SK-N-MC (cell line): ENCODE results near the gene GABRG3.

ENCODE experiments used
- DNase-seq: peaks from one replicate; pipeline ENCODE4 v3.0.0-alpha.2; 2011; ENCODE audit warnings: low read depth, low spot score
- H3K27ac ChIP-seq: fragments of 200-600 bp; sonication (generic); 2 replicates; pipeline ENCODE4 v1.5.1; 2016; ENCODE audit warnings: mixed run types
- H3K36me3 ChIP-seq: fragments of 200-600 bp; sonication (generic); 2 replicates; pipeline ENCODE4 v1.6.1; 2017; ENCODE audit warnings: antibody characterized with exemption, low read length, mixed read lengths; ENCODE audit not compliant: insufficient read depth
- H3K4me3 ChIP-seq: fragments of 200-600 bp; sonication (generic); 2 replicates; pipeline ENCODE4 v1.5.1; 2016
- H3K9ac ChIP-seq: fragments of 200-600 bp; sonication (generic); 2 replicates; pipeline ENCODE4 v1.8.0; 2017; ENCODE audit warnings: mixed run types, mixed read lengths; ENCODE audit not compliant: insufficient read length
- H3K9me3 ChIP-seq: fragments of 200-600 bp; sonication (generic); 2 replicates; pipeline ENCODE4 v1.6.1; 2017; ENCODE audit warnings: low read depth, mild to moderate bottlenecking, antibody characterized with exemption, low read length, moderate library complexity, mixed read lengths
- EZH2 ChIP-seq: fragments of 200-600 bp; sonication (generic); IDR thresholded peaks from one replicate; pipeline ENCODE4 v1.6.1; 2017; ENCODE audit warnings: antibody characterized with exemption
- FOXP2 ChIP-seq: optimal IDR thresholded peaks from 2 replicates; pipeline ENCODE3; 2011; ENCODE audit warnings: mild to moderate bottlenecking, moderate library complexity; ENCODE audit not compliant: insufficient read depth; ENCODE audit errors: extremely low read length, control extremely low read depth
- POLR2AphosphoS5 ChIP-seq: IDR thresholded peaks from 2 replicates; pipeline ENCODE4 v1.6.1; 2012; ENCODE audit warnings: mild to moderate bottlenecking, low read depth, low read length, borderline replicate concordance

Gene GABRG3

GRCh38 chr15:27328608-27329007 is 357.6 kb downstream of the GABRG3 start:
- Histone ChIP-seq H3K9me3 (no peaks in the 10 kb centered on the region), H3K36me3 (no peaks in the 10 kb centered on the region), H3K4me3 (no peak overlapping the region), H3K9ac (no peak overlapping the region), H3K27ac (no peak overlapping the region)
- DNase-seq, result no peak
- TF ChIP-seq EZH2 (no peak), FOXP2 (no peak), POLR2AphosphoS5 (no peak)

GRCh38 chr15:27330326-27330725 is 359.3 kb downstream of the GABRG3 start:
- DNase-seq, result no peak
- Histone ChIP-seq H3K9ac (no peak overlapping the region), H3K36me3 (no peaks in the 10 kb centered on the region), H3K4me3 (no peak overlapping the region), H3K27ac (no peak overlapping the region), H3K9me3 (no peaks in the 10 kb centered on the region)
- TF ChIP-seq FOXP2, result no peak
- TF ChIP-seq EZH2, result no peak
- TF ChIP-seq POLR2AphosphoS5, result no peak

GRCh38 chr15:27336676-27337075 is 365.7 kb downstream of the GABRG3 start:
- Histone ChIP-seq H3K27ac (no peak overlapping the region), H3K4me3 (no peak overlapping the region), H3K36me3 (no peaks in the 10 kb centered on the region), H3K9ac (no peak overlapping the region), H3K9me3 (no peaks in the 10 kb centered on the region)
- TF ChIP-seq POLR2AphosphoS5 (no peak), EZH2 (no peak), FOXP2 (no peak)
- DNase-seq, result no peak

GRCh38 chr15:27339138-27339537 is 368.2 kb downstream of the GABRG3 start:
- no peak for TF ChIP-seq FOXP2
- TF ChIP-seq EZH2, result no peak
- no peak for TF ChIP-seq POLR2AphosphoS5
- no peak overlapping the region for H3K9ac ChIP-seq
- no peak overlapping the region for H3K4me3 ChIP-seq
- no peaks in the 10 kb centered on the region for H3K9me3 ChIP-seq
- no peaks in the 10 kb centered on the region for H3K36me3 ChIP-seq
- H3K27ac ChIP-seq, result no peak overlapping the region
- no peak for DNase-seq

GRCh38 chr15:27341780-27342343 is 370.9 kb downstream of the GABRG3 start:
- Histone ChIP-seq H3K9me3 (no peaks in the 10 kb centered on the region), H3K9ac (no peak overlapping the region), H3K27ac (no peak overlapping the region), H3K36me3 (no peaks in the 10 kb centered on the region), H3K4me3 (no peak overlapping the region)
- no peak for DNase-seq
- no peak for TF ChIP-seq POLR2AphosphoS5
- no peak for TF ChIP-seq FOXP2
- TF ChIP-seq EZH2, result no peak

GRCh38 chr15:27342991-27343390 is 372.0 kb downstream of the GABRG3 start:
- H3K27ac ChIP-seq, result no peak overlapping the region
- H3K36me3 ChIP-seq, result no peaks in the 10 kb centered on the region
- H3K9ac ChIP-seq, result no peak overlapping the region
- no peak for TF ChIP-seq POLR2AphosphoS5
- no peak for TF ChIP-seq EZH2
- no peak for TF ChIP-seq FOXP2
- no peak for DNase-seq
- no peaks in the 10 kb centered on the region for H3K9me3 ChIP-seq
- no peak overlapping the region for H3K4me3 ChIP-seq

GRCh38 chr15:27352136-27352535 is 381.2 kb downstream of the GABRG3 start:
- no peaks in the 10 kb centered on the region for H3K36me3 ChIP-seq
- TF ChIP-seq EZH2, result no peak
- no peak for TF ChIP-seq FOXP2
- TF ChIP-seq POLR2AphosphoS5, result no peak
- no peak overlapping the region for H3K4me3 ChIP-seq
- no peak overlapping the region for H3K9ac ChIP-seq
- no peaks in the 10 kb centered on the region for H3K9me3 ChIP-seq
- no peak for DNase-seq
- H3K27ac ChIP-seq, result no peak overlapping the region

- no peak for TF ChIP-seq FOXP2
- TF ChIP-seq EZH2, result no peak
- TF ChIP-seq POLR2AphosphoS5, result no peak
- no peaks in the 10 kb centered on the region for H3K9me3 ChIP-seq
- no peak overlapping the region for H3K9ac ChIP-seq
- no peaks in the 10 kb centered on the region for H3K36me3 ChIP-seq
- no peak overlapping the region for H3K27ac ChIP-seq
- DNase-seq, result no peak
- no peak overlapping the region for H3K4me3 ChIP-seq
These were observed 382.9 kb downstream of the GABRG3 start for GRCh38 chr15:27353856-27354255.
